ENCODE measurements around the gene SOD3.

The SOD3 gene

DNA sequence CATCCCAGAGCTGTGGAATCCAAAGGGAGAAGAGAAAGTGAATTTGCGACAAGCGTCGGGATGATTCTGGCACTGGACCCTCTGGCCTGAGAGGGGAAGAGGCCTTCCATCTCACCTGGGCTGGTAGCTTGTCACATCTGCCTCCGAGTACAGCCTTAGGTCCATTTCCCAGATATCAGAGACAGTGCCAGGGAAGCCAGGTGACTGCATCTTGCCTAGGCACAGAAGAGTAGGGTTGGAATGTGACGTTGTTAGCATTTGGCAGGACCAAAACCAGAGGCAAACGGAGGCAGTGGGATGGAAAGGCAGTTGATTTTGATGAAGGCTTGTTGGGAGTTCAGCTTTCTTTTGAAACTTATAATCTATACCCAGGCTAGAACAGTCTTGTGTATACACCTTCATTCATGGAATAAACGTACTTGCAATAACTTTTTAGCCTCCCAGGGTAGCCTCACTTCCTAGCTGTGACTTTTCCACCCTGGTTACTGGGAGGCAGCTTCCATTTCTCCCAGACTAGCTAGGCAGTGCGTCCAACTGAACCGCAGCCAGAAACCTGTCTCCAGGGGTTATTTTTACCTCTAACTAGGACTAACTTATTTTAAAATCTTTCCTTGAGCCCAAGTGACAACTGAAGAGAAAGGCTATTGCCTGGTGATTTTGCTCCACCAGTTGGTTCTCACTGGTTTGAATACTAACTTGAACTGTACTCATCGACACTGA lies 5.9 kb downstream of the SOD3 start:
- in situ Hi-C loops (cut with MboI; ENCODE audit: low sequenced_read_pairs), result no loop called here

DNA sequence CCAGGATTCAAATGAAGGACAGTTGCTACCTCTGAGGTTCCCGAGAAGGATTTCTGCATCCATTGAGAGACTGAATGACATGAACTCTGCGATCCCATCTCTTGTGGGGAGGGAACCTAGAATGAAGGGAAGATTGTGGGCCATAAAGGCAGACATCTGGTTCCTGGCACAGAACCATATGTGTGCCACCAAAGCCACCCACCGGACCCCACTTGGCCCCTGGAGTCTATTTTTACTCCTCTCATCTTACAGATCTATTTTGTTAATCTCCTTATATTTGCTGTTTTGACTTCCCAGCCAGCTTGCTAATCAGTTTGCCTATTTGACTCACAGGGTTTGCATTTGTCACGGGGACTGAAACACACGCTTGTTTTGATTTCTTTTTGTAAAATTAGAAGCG lies 7.3 kb downstream of the SOD3 start:
- in situ Hi-C loops (cut with MboI; ENCODE audit: low sequenced_read_pairs), result no loop called here

DNA sequence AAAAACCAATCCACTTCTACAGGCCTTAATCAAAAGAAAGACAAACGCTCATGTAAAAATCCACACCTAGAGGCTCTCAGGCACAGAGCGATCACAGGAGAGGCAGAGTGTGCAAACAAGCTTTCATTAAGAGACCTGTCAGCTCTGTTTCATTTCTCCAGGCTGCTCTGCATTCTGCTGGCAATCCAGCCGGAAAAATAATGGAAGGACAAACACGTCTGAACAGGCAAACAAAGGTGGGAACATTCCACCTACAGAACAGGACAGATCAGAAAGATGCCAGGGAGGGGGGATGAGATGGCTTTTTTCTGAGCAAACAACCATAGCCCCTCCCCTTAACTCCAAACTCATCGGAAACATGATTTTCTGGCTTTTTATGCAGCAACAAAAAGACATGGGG lies 9.7 kb downstream of the SOD3 start:
- in situ Hi-C loops (cut with MboI; ENCODE audit: low sequenced_read_pairs), result no loop called here

DNA sequence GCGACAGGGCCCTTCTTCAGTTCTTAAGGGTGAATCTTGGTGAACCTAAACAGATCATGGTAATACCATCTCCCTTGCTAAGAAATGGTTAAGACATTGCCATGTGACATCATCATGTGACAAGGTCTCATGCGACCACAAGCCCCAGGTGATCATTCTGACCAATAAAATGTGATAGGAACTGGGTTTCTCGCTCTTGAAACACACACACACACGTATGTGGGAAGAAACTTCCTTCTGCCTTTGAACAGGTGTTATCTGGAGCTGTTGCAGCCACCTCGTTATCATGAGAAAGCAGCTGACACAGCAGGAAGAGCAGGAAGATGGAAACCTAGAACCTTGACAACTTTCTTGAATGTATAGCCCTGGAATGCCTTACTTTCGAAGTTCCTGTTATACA lies 10.2 kb downstream of the SOD3 start:
- in situ Hi-C loops (cut with MboI; ENCODE audit: low sequenced_read_pairs), result no loop called here

DNA sequence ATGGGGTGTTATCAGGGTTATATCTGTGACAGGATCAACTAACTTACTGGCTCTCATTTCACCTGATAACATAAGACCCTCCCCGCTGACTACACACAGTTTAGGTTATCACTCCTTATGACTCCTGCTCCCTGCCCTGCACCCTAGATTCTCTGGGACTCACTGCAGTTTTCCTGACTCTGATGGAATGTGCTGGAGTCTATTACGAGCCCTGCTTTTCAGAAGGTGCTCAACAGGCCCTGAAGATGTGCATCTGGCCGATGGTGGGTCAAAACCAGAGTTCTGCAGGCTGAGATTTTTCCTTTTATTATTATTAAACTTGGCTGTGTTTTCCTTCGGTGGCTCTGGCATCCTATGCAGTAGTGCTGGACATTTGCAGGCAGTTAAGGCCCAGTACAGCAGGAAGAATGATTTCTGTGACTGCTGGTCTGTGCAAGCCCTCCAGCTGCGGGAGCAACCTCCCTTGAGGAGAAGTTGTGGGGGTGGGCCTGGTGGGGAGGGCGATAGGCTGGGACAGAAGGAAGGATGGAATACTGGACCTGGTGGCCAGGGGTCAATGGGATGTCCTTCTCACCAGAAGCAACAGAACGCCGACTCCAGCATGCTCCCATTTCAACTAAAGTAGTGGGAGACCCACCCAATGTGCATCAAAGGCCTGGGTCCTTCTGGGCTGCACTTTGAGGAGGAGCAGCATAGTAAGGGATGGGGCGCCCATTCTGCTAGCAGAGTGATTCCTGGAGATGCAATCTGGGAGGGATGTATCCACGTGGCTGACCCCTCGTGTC lies 11.0 kb downstream of the SOD3 start:
- in situ Hi-C loops (cut with MboI; ENCODE audit: low sequenced_read_pairs), result no loop called here

DNA sequence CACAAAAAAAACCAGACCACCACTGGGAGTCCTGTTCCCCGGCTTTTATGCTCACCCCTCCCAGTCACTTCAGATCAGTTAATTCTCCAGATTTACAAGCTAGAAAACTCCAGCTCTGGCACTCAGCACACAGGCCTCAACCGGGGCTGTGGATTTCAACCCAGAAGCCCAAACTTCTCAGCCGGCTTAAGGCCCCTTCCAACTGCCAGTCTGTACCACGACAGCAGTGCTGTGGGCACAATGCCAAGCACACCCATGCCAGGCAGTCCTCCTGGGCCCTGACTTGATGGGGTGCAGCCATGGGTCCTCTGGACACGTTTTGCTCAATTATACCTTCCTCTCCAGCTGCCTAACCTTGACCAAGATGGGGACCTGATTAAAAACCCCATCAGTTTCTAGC lies 12.2 kb downstream of the SOD3 start:
- in situ Hi-C loops (cut with MboI; ENCODE audit: low sequenced_read_pairs), result no loop called here

DNA sequence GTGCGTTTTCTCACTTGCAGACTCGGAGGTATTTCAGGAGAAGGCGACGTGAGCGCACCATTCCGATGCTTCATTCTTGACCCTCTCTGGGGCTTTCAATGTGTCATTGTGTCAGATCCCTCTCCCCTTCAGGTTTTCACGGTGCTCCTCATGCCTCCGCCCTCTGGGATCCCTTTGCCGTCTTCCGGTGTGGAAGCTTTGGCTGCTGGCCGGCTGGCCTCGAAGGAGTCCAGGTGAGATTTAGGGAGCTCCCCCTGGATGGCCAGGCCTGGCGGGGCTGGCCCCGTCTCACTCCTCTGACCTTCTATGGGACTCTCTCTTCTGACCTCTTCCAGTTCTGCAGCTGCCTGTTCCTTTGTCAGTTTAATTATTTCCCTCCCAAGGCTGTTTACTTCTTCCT lies 12.9 kb downstream of the SOD3 start:
- in situ Hi-C loops (cut with MboI; ENCODE audit: low sequenced_read_pairs), result no loop called here

DNA sequence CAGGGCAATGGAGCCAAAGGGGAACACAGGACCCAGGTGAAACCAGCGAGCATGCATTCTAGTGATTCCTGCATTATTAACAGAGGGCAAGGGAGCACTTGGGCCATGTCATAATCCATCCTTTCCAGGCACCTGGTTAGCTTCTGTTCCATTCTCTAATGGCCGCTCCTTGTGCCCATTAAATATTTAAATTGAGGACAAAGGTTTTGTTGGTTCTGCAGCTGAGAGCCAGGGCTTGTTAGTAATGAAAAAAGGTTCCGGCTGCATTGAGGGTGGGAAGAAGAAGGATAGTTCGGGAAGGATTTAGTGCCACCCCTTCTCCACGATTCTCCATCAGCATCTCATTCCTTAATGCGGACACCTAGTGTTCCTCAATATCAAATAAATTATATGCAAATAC lies 13.6 kb downstream of the SOD3 start:
- in situ Hi-C loops (cut with MboI; ENCODE audit: low sequenced_read_pairs), result no loop called here

DNA sequence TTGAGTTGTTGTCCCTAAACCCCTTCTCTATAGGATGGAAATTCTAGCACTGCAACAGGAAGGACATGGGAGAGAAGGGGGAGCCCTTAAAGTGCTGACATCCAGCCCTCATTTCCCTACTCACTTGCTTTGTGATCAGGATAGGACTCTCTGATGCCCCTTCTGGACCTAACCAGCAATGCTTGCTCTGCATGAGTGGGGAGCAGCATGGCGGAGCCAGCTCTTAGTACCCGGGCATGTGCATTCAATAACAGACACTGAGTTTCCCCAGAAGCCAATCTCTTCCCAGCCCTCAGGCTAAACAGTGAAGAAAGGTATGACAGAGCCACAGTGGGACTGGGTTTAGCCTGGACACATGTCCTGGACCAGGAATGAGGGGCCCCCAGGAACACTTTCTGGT lies 14.0 kb downstream of the SOD3 start:
- in situ Hi-C loops (cut with MboI; ENCODE audit: low sequenced_read_pairs), result no loop called here

DNA sequence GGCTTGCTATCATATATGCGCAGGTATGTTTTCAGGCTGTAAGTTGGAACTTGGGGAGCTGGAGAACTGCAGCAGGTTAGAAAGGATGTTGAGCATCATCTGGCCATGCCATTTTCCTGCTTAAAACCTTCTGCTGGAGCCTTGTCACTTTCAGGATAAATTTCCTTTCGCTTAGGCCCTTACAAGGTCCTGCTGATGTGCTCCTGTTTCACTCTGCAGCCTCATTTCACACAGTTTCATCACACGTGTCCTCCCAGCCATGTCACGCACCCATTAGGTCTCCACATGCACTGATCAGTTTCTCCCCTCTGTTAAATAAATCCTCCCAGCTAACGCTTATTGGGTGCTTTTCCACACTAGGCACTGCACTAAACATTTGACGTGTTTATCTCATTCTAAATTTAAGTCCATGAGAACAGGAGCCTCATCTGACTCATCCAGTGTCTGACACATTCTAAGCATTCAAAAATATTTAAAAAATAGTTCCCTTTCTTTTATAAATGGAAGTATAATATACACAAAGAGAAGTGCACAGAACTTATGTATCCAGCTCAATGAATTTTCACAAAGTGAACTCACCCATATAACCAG lies 14.5 kb downstream of the SOD3 start:
- in situ Hi-C loops (cut with MboI; ENCODE audit: low sequenced_read_pairs), result no loop called here

DNA sequence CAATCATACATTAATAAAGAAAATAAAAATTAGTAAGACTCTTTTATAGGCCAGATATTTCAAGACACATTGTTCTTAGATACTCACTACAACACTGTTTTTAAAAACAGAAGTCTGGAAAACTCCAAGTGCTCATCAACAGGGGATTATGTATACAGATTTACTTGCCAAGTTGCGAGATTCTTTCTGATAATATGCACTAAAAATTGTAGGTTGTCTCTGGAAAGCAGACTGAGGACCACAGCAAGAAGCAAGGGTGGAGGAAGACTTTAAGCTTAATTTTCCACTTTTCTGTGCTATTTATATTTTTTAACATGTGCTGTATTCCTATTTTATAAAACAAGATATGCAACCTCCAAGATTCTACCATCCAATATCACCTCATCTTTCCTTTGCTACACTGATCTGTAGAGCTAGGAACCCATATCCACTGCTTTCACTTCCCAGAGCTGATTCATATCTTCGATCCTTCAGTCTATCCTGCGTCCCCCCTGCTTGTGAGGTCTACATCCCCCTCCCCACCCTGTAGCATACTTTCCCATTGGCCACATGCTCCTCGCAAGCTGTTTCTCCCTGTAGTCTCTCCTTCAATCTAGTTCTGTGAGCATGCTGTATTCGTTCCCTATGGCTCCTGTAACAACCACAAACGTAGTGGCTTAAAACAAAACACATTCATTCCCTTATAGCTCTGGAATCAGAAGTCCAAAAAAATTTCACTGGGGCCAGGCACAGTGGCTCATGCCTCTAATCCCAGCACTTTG lies 15.7 kb downstream of the SOD3 start:
- in situ Hi-C loops (cut with MboI; ENCODE audit: low sequenced_read_pairs), result no loop called here

DNA sequence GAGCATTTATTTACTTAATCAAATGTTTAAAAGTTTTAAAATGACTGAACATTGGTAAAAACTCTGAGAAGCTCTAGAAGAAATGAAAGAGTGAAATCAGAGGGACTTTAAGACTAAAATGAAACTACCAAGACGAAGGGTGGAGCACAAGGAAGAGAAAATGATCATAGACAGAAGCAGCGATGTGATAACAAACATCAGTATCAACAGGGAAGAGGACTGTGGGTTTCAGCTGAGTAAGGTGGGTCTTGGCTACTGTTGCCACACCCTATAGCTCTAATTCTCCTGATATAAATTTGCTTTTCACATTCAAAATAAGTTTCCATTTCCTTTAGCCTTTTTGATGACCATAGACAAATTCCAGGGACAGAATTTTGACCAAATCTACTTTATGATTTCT lies 18.4 kb downstream of the SOD3 start:
- in situ Hi-C loops (cut with MboI; ENCODE audit: low sequenced_read_pairs), result no loop called here

DNA sequence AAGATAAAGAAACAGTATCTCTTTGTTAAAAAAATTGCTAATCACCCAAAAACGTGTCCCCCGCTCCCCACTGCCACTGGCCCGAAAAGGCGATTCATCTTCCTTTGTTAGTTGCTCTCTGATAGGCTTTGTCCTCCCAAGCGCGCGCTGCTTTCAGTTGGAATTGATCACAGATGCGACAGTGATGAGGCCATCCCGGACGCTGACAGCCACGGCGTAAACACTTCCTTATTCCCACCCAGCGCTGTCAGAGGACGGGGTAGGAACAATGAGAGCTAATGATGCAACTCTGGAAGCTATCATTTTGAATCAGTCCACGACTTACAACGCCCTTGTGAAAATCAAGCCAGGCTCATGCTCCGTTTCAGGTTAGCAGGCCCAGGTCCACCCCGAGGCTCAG lies 21.4 kb downstream of the SOD3 start:
- in situ Hi-C loops (cut with MboI; ENCODE audit: low sequenced_read_pairs), result no loop called here

DNA sequence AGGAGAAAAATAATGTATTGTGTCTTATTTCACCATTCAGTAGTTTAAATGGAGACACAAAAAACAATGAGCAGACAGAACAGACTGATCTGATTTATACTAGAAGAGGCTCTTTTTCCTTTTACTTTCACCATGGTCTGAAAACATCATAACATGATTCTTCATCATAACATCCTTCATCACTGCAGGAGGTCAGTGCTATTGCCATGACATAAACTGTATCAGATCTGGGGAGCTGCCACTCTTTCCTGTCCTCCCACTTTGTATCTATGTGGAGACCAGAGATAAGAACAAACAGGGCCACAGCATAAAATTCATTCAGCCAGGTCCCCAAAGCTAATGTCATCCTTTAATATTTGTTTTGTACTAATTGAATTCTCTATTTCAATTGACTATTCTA lies 25.2 kb downstream of the SOD3 start:
- in situ Hi-C loops (cut with MboI; ENCODE audit: low sequenced_read_pairs), result no loop called here

DNA sequence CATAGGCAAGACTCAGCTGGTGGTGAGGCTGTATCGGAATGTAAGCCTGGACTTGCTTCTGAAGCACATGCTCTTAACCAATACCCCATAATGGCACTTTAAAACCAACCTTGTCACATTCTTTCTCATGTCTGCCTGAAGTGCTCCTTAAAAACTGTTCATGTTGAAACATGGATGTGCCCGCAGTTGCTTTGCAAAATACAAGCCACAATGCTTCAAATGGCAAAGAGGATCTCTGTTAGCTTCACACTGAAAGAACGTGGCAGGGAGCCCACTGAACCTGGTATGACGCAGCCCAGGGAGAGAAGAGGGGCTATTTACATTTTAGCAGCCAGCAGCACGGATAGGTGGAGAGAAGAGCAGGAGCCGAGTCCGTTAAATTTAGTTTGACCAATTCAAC lies 29.3 kb downstream of the SOD3 start:
- in situ Hi-C loops (cut with MboI; ENCODE audit: low sequenced_read_pairs), result no loop called here

DNA sequence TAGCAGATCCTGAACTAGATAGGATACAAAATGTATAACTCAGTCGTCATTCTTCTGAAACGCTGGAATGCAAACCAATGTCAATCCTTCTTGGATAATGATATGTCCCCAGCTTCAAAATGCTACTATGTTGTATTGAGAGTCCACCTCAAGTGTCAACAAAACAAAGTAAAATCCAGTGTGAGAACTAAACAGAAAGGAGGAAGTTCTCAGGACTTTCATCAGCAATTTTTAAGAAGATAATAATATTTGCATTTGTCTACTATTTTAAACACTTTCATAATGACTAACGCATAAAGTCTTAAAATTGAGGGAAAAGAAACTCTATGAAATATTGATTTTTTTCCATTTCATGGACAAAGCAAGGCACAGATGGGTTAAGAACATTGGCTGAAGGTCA lies 36.3 kb downstream of the SOD3 start:
- in situ Hi-C loops (cut with MboI; ENCODE audit: low sequenced_read_pairs), result no loop called here

DNA sequence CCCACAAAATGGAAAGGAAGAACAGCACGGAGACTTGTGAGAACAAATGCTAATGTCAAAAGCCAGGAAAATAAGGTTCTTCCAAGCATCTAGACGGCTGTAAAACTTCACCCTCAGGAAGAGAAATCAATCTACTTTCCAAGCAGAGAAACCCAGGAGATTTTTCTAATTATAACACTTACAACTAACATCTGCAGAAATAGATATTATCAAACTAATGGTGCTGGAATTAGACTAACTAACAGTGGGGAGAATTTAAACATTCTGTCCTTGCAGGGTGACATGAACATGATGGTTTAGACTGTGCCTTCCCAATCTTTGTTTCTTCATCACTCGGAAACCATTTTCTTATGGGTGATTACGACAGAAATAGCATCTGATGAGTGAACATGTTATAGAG lies 40.3 kb downstream of the SOD3 start:
- in situ Hi-C loops (cut with MboI; ENCODE audit: low sequenced_read_pairs), result no loop called here

DNA sequence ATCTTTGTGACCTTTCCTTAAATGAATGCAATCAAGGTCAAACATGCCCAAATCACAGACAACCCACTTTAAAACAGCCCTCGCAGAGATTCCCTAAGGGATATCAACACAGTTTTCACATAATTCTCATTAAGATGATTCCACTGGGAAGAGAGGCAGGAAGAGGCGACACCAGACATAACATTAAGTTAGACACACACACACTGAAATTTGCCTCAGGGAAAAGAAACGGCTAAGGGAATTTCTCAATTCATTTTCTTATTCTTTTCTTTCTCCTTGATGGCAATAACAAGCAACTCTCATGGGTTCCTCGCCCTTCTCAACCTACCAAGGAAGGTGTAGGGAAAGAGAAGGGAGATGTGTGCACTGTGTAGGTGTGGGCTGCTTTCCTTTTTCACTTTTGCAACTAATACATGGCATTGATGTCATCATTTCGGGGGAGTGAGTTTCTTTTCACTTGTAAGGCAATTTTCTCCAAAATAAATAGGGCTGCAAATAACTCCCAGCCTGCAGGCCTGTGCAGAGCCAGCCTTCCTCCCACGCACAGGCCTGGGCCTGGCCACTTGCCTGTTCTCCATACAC lies 41.4 kb downstream of the SOD3 start:
- in situ Hi-C loops (cut with MboI; ENCODE audit: low sequenced_read_pairs), result no loop called here

DNA sequence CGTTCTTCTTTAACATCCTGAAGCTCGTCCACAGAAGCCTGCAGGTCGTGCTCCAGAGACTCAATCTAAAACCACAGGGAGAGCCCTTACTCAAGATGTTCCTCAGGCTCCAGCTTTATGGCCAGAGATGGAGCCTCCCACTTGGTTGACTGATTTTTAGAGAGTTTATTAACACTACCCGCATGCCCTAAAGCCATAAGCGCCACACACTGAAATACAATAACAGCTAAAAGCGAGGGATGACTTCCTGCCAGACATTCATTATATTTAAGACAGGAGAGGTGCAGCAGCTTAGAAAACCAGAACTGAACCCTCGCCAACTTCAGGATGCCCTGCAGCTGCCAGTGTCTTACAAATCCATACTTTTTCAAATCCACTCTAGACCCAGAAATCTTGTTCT lies 42.0 kb downstream of the SOD3 start:
- in situ Hi-C loops (cut with MboI; ENCODE audit: low sequenced_read_pairs), result no loop called here

DNA sequence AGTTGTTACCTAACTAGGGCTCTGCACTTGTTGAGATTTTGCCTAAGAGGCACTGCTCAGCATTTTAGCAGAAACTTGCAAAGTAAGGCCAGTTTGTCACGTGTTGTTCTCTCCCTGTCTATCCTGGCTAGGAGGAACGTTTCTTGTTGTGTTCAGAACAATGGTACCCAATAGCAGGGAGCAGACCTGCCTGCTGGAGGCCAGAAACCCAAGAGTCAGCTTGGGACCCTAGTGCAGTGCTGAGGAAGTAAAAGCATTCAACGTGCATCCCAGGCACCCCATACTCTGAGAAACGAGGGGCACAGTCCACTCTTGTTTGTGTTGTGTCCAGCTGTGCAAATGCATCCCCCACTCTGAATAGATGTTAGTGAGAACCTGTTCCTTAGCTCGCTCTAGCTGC lies 42.4 kb downstream of the SOD3 start:
- in situ Hi-C loops (cut with MboI; ENCODE audit: low sequenced_read_pairs), result no loop called here

DNA sequence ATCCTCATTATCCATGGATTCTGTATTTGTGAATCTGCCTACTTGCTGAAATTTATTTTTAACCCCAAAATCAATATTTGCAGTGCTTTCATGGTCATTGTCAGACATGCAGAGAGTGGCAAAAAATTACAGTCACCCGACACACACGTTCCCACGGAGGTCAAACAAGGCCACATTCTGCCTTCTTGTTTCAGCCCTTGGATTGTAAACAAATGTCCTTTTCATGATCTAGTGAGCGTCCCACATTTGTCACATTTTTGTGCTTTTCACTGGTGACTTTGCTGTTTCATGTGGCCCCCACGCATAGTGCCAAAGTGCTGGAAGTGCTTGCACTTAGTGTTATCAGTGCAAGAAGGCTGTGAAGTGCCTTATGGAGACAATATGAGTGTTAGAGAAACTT lies 45.0 kb downstream of the SOD3 start:
- in situ Hi-C loops (cut with MboI; ENCODE audit: low sequenced_read_pairs), result no loop called here

Data from HL-60/S4 treated with retinoic acid at 250 ng/mL for 4 days and 3 days (cell line).